Upper lobe of right lung (tissue), 1 donor: ENCODE results near the gene PPP1R36. TPM values are rescaled to one million over a fixed set of nuclear protein-coding genes. Genes with fewer than 3 reads are reported as not detected.

Source experiments
- ATAC-seq: fragments of 200-7000 bp; cut with Tn5 transposase; one replicate; pipeline ENCODE4 v1.9.1; 2020; ENCODE audit warnings: mild to moderate bottlenecking, moderate library complexity
- DNase-seq: peaks from one replicate; pipeline ENCODE4 v3.0.0-alpha.2; 2020
- H3K27ac ChIP-seq: fragments of 200-600 bp; one replicate; pipeline ENCODE4 v1.8.0; 2022
- H3K27me3 ChIP-seq: fragments of 200-600 bp; one replicate; pipeline ENCODE4 v1.8.0; 2022; ENCODE audit warnings: mild to moderate bottlenecking
- H3K36me3 ChIP-seq: fragments of 200-600 bp; one replicate; pipeline ENCODE4 v1.8.0; 2022
- H3K4me1 ChIP-seq: fragments of 200-600 bp; one replicate; pipeline ENCODE4 v1.8.0; 2022
- H3K4me3 ChIP-seq: fragments of 200-600 bp; one replicate; pipeline ENCODE4 v1.8.0; 2022; ENCODE audit warnings: mild to moderate bottlenecking
- H3K9me3 ChIP-seq: fragments of 200-600 bp; one replicate; pipeline ENCODE4 v1.8.0; 2022
- CTCF ChIP-seq: fragments of 200-600 bp; IDR thresholded peaks from one replicate; pipeline ENCODE4 v1.8.0; 2022; ENCODE audit warnings: antibody characterized with exemption
- intact Hi-C: fragments of 100-400 bp; cut with DNase I; formaldehyde crosslinking; loops from one replicate; pipeline ENCODE4 v1.11.0; 2022
- total RNA-seq: library from RNA; stranded (reverse); fragmentation: NEBNext Ultra II Directional; extraction: Animal tissue kit (Norgen Biotek cat#: 25700); gene quantifications from one replicate; pipeline ENCODE4 v1.2.1, GENCODE V29; 2021
- donor health status: DM: no; HTN: yes; CAD: no; lungs with severe emphysema.

The PPP1R36 gene
- total RNA-seq, 1 donor from 2014 or later: 0.46 TPM

GRCh38 chr14:64541261-64541971, 8.3 kb upstream of the PPP1R36 start:
- TF ChIP-seq CTCF: no peak
- Histone ChIP-seq H3K36me3 (no peaks in the 10 kb centered on the region), H3K9me3 (no peaks in the 10 kb centered on the region), H3K27me3 (no peaks in the 10 kb centered on the region), H3K4me1 (peaks cover 6% of the 10 kb centered on the region), H3K4me3 (peak overlapping the region; percentile 79), H3K27ac (no peak overlapping the region)
- DNase-seq (no peak), ATAC-seq (no peak)
- intact Hi-C loops: no loop called here

- no peaks in the 10 kb centered on the region for H3K27me3 ChIP-seq
- no peaks in the 10 kb centered on the region for H3K9me3 ChIP-seq
- peak overlapping the region; percentile 79 for H3K4me3 ChIP-seq
- DNase-seq (no peak), ATAC-seq (no peak)
- intact Hi-C loops: no loop called here
- no peak for TF ChIP-seq CTCF
- no peaks in the 10 kb centered on the region for H3K36me3 ChIP-seq
- peaks cover 6% of the 10 kb centered on the region for H3K4me1 ChIP-seq
- no peak overlapping the region for H3K27ac ChIP-seq
Observed at GRCh38 chr14:64541972-64542835, 7.6 kb upstream of the PPP1R36 start.

- Histone ChIP-seq H3K4me3 (peak overlapping the region; percentile 79), H3K9me3 (no peaks in the 10 kb centered on the region), H3K27ac (no peak overlapping the region), H3K27me3 (no peaks in the 10 kb centered on the region), H3K4me1 (peaks cover 6% of the 10 kb centered on the region), H3K36me3 (no peaks in the 10 kb centered on the region)
- DNase-seq (no peak), ATAC-seq (no peak)
- no peak for TF ChIP-seq CTCF
- intact Hi-C loops: no loop called here
Observed at GRCh38 chr14:64542836-64543201, 6.9 kb upstream of the PPP1R36 start.

- H3K4me1 ChIP-seq: peaks cover 13% of the 10 kb centered on the region
- ATAC-seq: no peak
- intact Hi-C loops: no loop called here
- H3K27ac ChIP-seq: no peak overlapping the region
- H3K27me3 ChIP-seq: no peaks in the 10 kb centered on the region
- DNase-seq: no peak
- TF ChIP-seq CTCF: no peak
- no peaks in the 10 kb centered on the region for H3K36me3 ChIP-seq
- H3K9me3 ChIP-seq: no peaks in the 10 kb centered on the region
- H3K4me3 ChIP-seq: no peak overlapping the region
Observed at GRCh38 chr14:64544607-64545312, 5.0 kb upstream of the PPP1R36 start.

GRCh38 chr14:64549016-64549415, 745 bp upstream of the PPP1R36 start:
- intact Hi-C loops: no loop called here
- no peak for TF ChIP-seq CTCF

More at GRCh38 chr14:64549016-64549415, 745 bp upstream of the PPP1R36 start:
- H3K27me3 ChIP-seq: no peaks in the 10 kb centered on the region
- H3K4me3 ChIP-seq: no peak overlapping the region
- peaks cover 15% of the 10 kb centered on the region for H3K4me1 ChIP-seq
- H3K27ac ChIP-seq: no peak overlapping the region
- no peaks in the 10 kb centered on the region for H3K9me3 ChIP-seq
- DNase-seq (no peak), ATAC-seq (no peak)
- no peaks in the 10 kb centered on the region for H3K36me3 ChIP-seq
